ENCODE data around the gene MALAT1. TPM values are rescaled to one million over a fixed set of nuclear protein-coding genes. Genes with fewer than 3 reads are reported as not detected.

Gene MALAT1
- total and polyA plus RNA-seq, 2 of the 13 experiments (the other 11 are each of a cell fraction or from before 2014, with no cell fraction given): 143 to 1,237 TPM

GRCh38 chr11:65489035-65489705 lies 9.7 kb upstream of the MALAT1 start (continued):
- peak; percentile 70 for TF ChIP-seq RARA (CRISPR knock-in tag; IDR thresholded peaks at IDR 0.05)
- no peak for TF ChIP-seq YEATS2 (CRISPR knock-in tag; IDR thresholded peaks at IDR 0.05; ENCODE audit: borderline replicate concordance)
- TF ChIP-seq CHCHD3 (CRISPR knock-in tag; IDR thresholded peaks at IDR 0.05): no peak
- peak; percentile 35; the same call in 1 of the 2 replicates for TF ChIP-seq ZNF564 (CRISPR knock-in tag; IDR thresholded peaks at IDR 0.05)
- TF ChIP-seq ARID5B (CRISPR knock-in tag; IDR thresholded peaks at IDR 0.05): peak; percentile 73
- TF ChIP-seq HCFC1 (IDR thresholded peaks at IDR 0.05; ENCODE audit: low read depth, low read length): no peak
- TF ChIP-seq SOX6 (IDR thresholded peaks at IDR 0.05): no peak
- peak; percentile 41; the same call in 1 of the 2 replicates for TF ChIP-seq SOX6 (CRISPR knock-in tag; IDR thresholded peaks at IDR 0.05)
- TF ChIP-seq ZNF563 (CRISPR knock-in tag; IDR thresholded peaks at IDR 0.05): peak; percentile 33; the same call in 1 of the 2 replicates
- 0 out of 2 replicates have a peak, but pooled peaks have one; percentile 22 for TF ChIP-seq ARNTL (CRISPR knock-in tag; IDR thresholded peaks at IDR 0.05)
- peak; percentile 79 for TF ChIP-seq TEAD3 (CRISPR knock-in tag; optimal IDR thresholded peaks at IDR 0.05; ENCODE audit: borderline replicate concordance)
- TF ChIP-seq ZNF614 (CRISPR knock-in tag; IDR thresholded peaks at IDR 0.05; ENCODE audit: borderline replicate concordance): no peak
- TF ChIP-seq MIER3 (CRISPR knock-in tag; IDR thresholded peaks at IDR 0.05; ENCODE audit: borderline replicate concordance): peak; percentile 4; the same call in 1 of the 2 replicates
- 0 out of 2 replicates have a peak, but pooled peaks have one; percentile 11 for TF ChIP-seq MAFF (IDR thresholded peaks at IDR 0.05; ENCODE audit: low read depth, low read length)
- peak; percentile 51; the same call in 1 of the 2 replicates for TF ChIP-seq ZNF101 (CRISPR knock-in tag; IDR thresholded peaks at IDR 0.05; ENCODE audit: borderline replicate concordance, low read depth)
- TF ChIP-seq MAX (IDR thresholded peaks at IDR 0.05): peak; percentile 51; the same call in 1 of the 2 replicates
- no peak for TF ChIP-seq NONO (IDR thresholded peaks at IDR 0.05)
- 0 out of 2 replicates have a peak, but pooled peaks have one; percentile 8 for TF ChIP-seq NONO (CRISPR knock-in tag; conservative IDR thresholded peaks at IDR 0.05)
- no peak for TF ChIP-seq DPF2 (CRISPR knock-in tag; IDR thresholded peaks at IDR 0.05; ENCODE audit: borderline replicate concordance, low read depth)
- peak; percentile 36; the same call in 1 of the 2 replicates for TF ChIP-seq THAP11 (CRISPR knock-in tag; IDR thresholded peaks at IDR 0.05)
- no peak for TF ChIP-seq PLRG1 (conservative IDR thresholded peaks at IDR 0.05)
- TF ChIP-seq ZMAT3 (CRISPR knock-in tag; conservative IDR thresholded peaks at IDR 0.05): peak; percentile 20; the same call in 1 of the 2 replicates
- peak; percentile 67; the same call in 1 of the 2 replicates for TF ChIP-seq CSRNP1 (CRISPR knock-in tag; IDR thresholded peaks at IDR 0.05)
- TF ChIP-seq EP300 (IDR thresholded peaks at IDR 0.05; ENCODE audit: low read depth in 2 of 2, low read length in 2 of 2): peak in 1 of 2 experiments; percentile 81; a peak in 2 of 4 replicates
- TF ChIP-seq EP300 (CRISPR knock-in tag; IDR thresholded peaks at IDR 0.05; ENCODE audit: borderline replicate concordance): peak; percentile 54; the same call in 1 of the 2 replicates
- TF ChIP-seq CENPBD1 (CRISPR knock-in tag; IDR thresholded peaks at IDR 0.05; ENCODE audit: borderline replicate concordance, low read depth): no peak

Measured in HepG2 (cell line).